Activated CD4-positive, CD25-positive, alpha-beta regulatory T cell treated with anti-CD3 and anti-CD28 coated beads, Interleukin-2, amount 50 U/mL, for 72 hours (primary cell): Measurements from ENCODE around the gene FAM163B.

Experiments used
- DNase-seq: peaks from one replicate; pipeline ENCODE4 v3.0.0; 2021

FAM163B gene

GRCh38 chr9:133580419-133580738, 28.8 kb downstream of the FAM163B start:
- no peak for DNase-seq

DNA sequence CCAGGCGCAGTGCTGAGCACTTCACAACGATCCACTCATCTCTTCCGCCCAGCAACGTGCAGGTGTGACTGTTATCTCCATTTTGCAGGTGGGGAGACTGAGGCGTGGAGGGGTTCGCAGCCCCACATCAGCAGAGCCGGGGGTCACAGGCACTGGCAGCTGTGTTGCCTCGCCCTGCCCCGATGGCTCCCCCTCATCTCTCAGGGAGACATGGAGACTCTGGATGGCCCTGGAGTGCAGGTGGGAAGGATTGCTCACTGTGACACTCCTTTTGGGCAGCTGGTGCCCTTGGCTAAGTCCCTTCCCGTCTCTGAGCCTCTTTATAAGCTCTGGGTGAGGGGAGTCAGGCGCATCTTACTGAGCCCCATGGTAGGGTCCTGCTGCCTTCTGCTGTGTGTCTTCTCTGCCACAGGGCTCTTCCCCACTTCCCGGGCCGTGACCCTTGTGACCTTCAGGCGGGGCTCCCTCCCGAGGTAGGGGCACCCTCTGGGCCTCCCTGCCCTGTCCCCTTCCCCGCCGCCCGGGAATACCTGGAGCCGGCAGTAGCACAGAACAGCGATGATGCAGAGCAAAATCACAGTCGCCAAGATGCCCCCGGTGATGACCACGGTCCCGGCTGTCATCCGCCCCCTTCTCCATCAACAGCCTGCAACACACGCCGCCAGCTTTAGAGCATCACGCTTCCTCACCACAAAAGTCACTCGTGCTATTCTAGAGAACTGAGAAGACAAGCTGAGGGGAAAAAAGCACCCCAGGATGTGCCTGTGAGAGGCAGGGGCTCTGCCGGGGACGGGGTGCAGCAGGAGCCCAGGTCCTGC, 29.4 kb downstream of the FAM163B start:
- no peak for DNase-seq

- no peak for DNase-seq
Measured at GRCh38 chr9:133578524-133579441, 30.4 kb downstream of the FAM163B start.

DNA sequence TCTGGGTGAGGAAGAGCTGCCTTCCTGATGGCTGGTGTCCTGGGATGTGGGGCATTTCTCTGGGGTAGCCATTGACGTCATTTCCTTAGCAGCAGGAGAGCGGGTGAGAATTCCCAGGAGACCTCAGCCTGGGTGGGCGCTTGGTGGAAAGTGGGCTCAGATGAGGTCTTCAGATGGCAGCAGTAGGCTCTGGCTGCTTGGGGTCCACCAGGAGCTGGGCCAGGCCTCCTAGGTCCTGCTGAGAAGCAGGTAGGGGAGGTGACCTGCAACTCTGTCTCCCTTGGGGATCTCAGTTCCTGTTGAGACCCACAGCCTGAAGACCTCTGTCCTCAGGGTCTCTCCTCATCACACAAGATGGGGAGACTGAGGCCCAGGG, 31.5 kb downstream of the FAM163B start:
- DNase-seq = no peak

- no peak for DNase-seq
Measured at GRCh38 chr9:133576875-133577736, 32.1 kb downstream of the FAM163B start.

DNA sequence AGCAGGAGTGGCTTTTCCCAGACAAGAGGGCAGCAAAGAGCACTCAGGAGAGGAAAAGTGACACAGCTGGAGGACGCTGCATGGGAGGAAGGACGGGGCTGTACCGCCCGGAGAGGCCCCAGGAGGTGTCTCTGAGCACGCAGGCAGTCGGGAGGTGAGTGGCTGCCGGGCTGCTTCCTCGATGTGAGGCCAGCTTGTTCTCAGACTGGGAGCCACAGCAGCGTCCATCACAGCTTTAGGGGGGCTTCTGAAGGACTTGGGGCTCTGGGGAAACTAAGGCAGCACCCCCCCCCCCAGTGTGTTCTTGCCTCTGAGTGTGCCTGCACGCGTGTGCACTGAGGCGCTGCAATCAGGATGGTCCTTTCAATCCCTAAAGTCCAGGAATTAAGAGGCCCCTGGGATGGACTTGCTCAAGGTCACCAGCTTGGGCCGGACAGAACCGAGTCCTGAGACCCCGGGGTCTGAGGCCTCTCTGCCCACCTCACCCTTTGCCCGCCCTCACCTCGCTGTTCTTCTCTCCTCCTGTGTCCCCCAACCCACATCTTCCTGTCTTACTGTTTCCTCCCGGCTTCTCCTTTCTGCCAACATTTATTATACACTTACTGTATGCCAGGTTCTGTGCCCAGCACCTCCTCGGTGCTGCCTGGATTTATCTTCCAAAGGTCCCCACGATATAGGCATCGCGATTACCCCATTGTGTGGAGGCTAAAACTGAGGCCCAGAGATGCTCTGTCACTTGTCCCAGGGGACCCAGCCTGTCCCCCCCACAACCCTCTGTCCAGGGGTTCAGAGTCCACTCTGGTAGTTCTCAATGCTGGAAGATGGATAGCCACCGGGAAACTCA, 32.9 kb downstream of the FAM163B start:
- DNase-seq = no peak

- no peak for DNase-seq
Measured at GRCh38 chr9:133575186-133576030, 33.8 kb downstream of the FAM163B start.

- no peak for DNase-seq
Measured at GRCh38 chr9:133574771-133575170, 34.4 kb downstream of the FAM163B start.

DNA sequence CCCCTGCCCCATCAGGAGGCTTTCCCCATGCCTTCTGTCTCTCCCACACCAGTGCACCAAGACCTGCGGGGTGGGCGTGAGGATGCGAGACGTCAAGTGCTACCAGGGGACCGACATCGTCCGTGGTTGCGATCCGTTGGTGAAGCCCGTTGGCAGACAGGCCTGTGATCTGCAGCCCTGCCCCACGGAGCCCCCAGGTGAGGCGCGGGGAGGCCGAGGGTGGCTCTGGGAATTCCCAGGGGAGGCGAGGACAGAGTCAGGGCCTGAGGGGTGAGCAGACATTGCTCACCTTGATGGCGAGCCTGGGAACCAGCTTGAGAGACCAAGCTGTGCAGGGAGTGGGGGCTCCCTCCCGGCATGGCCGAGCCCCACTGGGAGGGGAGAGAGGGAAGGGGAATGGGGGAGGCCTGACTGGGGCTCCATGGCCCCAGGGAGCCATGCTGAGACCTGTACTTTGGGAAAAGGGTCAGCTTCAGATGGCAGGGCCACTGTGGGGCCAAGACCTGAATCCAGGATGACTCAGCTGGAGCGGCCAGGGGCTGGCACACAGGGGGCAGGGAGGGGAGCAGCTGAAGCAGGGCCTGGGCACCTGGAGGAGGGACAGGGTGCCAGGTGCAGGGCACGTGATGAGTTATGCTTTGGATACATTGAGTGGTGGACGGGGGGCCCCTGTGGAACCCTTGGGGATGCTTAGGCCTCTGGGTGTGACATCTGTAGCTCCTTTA, 35.2 kb downstream of the FAM163B start:
- DNase-seq = no peak

- DNase-seq = no peak
Measured at GRCh38 chr9:133572821-133573361, 36.3 kb downstream of the FAM163B start.

DNA sequence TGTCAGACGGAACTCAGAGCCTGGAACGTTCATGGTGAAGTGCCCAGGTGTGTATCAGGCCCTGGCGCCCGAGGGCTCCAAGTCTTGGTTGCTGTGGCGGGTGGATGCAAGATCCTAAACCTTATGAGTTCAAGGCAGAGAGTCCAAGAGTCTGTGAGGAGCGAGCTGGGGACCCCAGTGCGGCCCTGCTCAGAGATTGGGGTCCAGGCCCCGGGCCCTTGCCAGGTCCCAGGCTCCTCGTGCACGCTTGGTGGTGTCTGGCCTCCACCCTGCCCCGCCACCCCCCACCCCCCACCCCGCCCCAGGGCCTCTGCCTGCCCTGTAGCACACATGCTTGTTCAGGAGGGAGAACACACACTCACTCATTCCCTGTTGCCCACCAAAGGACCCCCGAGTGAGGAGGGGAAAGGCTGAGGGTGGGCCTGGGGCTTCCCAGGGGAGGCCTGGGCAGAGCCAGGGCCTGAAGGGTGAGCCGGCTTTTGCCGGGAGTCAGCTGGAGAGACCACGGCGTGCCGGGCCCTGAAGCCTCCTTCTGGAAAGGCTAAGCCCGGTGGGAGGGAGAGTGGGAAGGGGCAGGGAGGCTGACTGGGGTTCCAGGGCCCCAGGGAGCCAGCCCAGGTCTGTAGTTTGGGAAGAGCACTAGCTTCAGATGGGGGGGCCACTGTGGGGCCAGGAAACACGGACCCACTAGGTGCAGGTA, 37.1 kb downstream of the FAM163B start:
- DNase-seq = no peak

GRCh38 chr9:133571391-133571890, 37.7 kb downstream of the FAM163B start:
- DNase-seq = no peak

GRCh38 chr9:133570691-133571080, 38.5 kb downstream of the FAM163B start:
- DNase-seq = no peak

GRCh38 chr9:133569891-133570690, 39.1 kb downstream of the FAM163B start:
- no peak for DNase-seq

GRCh38 chr9:133569121-133569785, 39.9 kb downstream of the FAM163B start:
- DNase-seq = no peak

- no peak for DNase-seq
Measured at GRCh38 chr9:133568186-133568585, 41.0 kb downstream of the FAM163B start.

- DNase-seq = no peak
Measured at GRCh38 chr9:133566817-133567216, 42.4 kb downstream of the FAM163B start.

DNA sequence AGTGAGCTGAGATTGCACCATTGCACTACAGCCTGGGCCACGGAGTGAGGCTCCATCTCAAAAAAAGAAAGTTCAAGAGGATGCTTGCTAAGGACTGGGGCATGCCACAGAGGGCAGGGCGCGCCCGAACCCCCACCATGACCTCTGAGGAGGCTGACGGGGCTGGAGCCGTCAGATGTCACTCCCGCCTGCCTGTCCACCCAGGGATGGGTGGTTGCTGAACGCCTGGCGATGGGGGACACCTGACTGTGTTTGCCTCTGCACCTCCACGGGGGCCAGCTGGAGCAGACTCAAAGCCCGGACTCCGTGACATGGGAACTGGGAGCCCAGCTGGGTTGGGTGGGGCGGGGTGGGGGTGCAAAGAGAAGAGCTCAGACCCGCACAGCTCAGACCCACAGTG, 42.8 kb downstream of the FAM163B start:
- no peak for DNase-seq
